SJCRH30 (cell line): ENCODE data around the gene BAMBI. TPM values are rescaled to one million over a fixed set of nuclear protein-coding genes. Genes with fewer than 3 reads are reported as not detected.

Experiments used
- DNase-seq, 2 experiments: peaks; one replicate each; pipeline ENCODE4 v3.0.0-alpha.2; 2015 to 2020
- H3K27ac ChIP-seq: fragments of 250-450 bp; sonication (Bioruptor Pico); 2 replicates; pipeline ENCODE4 v1.5.1; 2020; ENCODE audit warnings: mild to moderate bottlenecking, moderate library complexity
- H3K27me3 ChIP-seq: fragments of 250-450 bp; sonication (Bioruptor Pico); 2 replicates; pipeline ENCODE4 v1.5.1; 2020; ENCODE audit warnings: mild to moderate bottlenecking, moderate library complexity
- H3K36me3 ChIP-seq: fragments of 250-450 bp; sonication (Bioruptor Pico); 2 replicates; pipeline ENCODE4 v1.5.1; 2020; ENCODE audit warnings: mild to moderate bottlenecking, moderate library complexity
- H3K4me1 ChIP-seq: fragments of 250-450 bp; sonication (Bioruptor Pico); 2 replicates; pipeline ENCODE4 v1.5.1; 2020; ENCODE audit warnings: mild to moderate bottlenecking, moderate library complexity
- H3K4me3 ChIP-seq: fragments of 250-450 bp; sonication (Bioruptor Pico); 2 replicates; pipeline ENCODE4 v1.5.1; 2020; ENCODE audit warnings: mild to moderate bottlenecking, moderate library complexity
- H3K9me3 ChIP-seq: fragments of 250-450 bp; sonication (Bioruptor Pico); replicated peaks from 2 replicates; pipeline ENCODE4 v1.5.1; 2020; ENCODE audit warnings: mild to moderate bottlenecking, moderate library complexity
- total RNA-seq: library from RNA; depleted of rRNA; stranded (reverse); fragments of >200 nt; shearing (Covaris generic); gene quantifications from 2 replicates; pipeline ENCODE4 v1.2.3, GENCODE V29; 2014

The BAMBI gene
- total RNA-seq, 1 experiment from 2014 or later, result 3.8 TPM

- no peaks in the 10 kb centered on the region for H3K27me3 ChIP-seq
- no peaks in the 10 kb centered on the region for H3K4me1 ChIP-seq
- DNase-seq, result no peak
- H3K9me3 ChIP-seq, result no peaks in the 10 kb centered on the region
- no peak overlapping the region for H3K4me3 ChIP-seq
- no peak overlapping the region for H3K27ac ChIP-seq
- H3K36me3 ChIP-seq, result no peaks in the 10 kb centered on the region
Observed at GRCh38 chr10:28681928-28682750, 4.8 kb downstream of the BAMBI start.

- Histone ChIP-seq H3K27ac (no peak overlapping the region), H3K27me3 (no peaks in the 10 kb centered on the region), H3K9me3 (no peaks in the 10 kb centered on the region), H3K4me1 (no peaks in the 10 kb centered on the region), H3K4me3 (no peak overlapping the region), H3K36me3 (no peaks in the 10 kb centered on the region)
- no peak for DNase-seq
Observed at GRCh38 chr10:28684157-28684985, 7.0 kb downstream of the BAMBI start.

- H3K4me3 ChIP-seq, result no peak overlapping the region
- H3K9me3 ChIP-seq, result no peaks in the 10 kb centered on the region
- no peak for DNase-seq
- H3K27me3 ChIP-seq, result no peaks in the 10 kb centered on the region
- no peaks in the 10 kb centered on the region for H3K36me3 ChIP-seq
- H3K4me1 ChIP-seq, result no peaks in the 10 kb centered on the region
- H3K27ac ChIP-seq, result no peak overlapping the region
Observed at GRCh38 chr10:28684986-28685580, 7.8 kb downstream of the BAMBI start.

- Histone ChIP-seq H3K36me3 (no peaks in the 10 kb centered on the region), H3K4me1 (no peaks in the 10 kb centered on the region), H3K27ac (no peak overlapping the region), H3K9me3 (no peaks in the 10 kb centered on the region), H3K4me3 (no peak overlapping the region), H3K27me3 (no peaks in the 10 kb centered on the region)
- DNase-seq, result peak in 1 of 2 experiments; percentile 46
Observed at GRCh38 chr10:28685717-28686116, 8.4 kb downstream of the BAMBI start.

GRCh38 chr10:28686835-28687682 lies 9.7 kb downstream of the BAMBI start:
- H3K9me3 ChIP-seq, result no peaks in the 10 kb centered on the region
- DNase-seq, result no peak
- no peaks in the 10 kb centered on the region for H3K36me3 ChIP-seq
- no peaks in the 10 kb centered on the region for H3K27me3 ChIP-seq
- H3K27ac ChIP-seq, result no peak overlapping the region
- no peaks in the 10 kb centered on the region for H3K4me1 ChIP-seq
- no peak overlapping the region for H3K4me3 ChIP-seq

- no peaks in the 10 kb centered on the region for H3K36me3 ChIP-seq
- no peaks in the 10 kb centered on the region for H3K9me3 ChIP-seq
- DNase-seq, result no peak
- no peaks in the 10 kb centered on the region for H3K27me3 ChIP-seq
- H3K4me1 ChIP-seq, result no peaks in the 10 kb centered on the region
- no peak overlapping the region for H3K4me3 ChIP-seq
- no peak overlapping the region for H3K27ac ChIP-seq
Observed at GRCh38 chr10:28687683-28688001, 10.3 kb downstream of the BAMBI start.

GRCh38 chr10:28690545-28690944 lies 13.2 kb downstream of the BAMBI start:
- Histone ChIP-seq H3K36me3 (no peaks in the 10 kb centered on the region), H3K4me3 (no peak overlapping the region), H3K27me3 (no peaks in the 10 kb centered on the region), H3K4me1 (no peaks in the 10 kb centered on the region), H3K9me3 (no peaks in the 10 kb centered on the region), H3K27ac (no peak overlapping the region)
- no peak for DNase-seq

- H3K36me3 ChIP-seq, result no peaks in the 10 kb centered on the region
- H3K4me3 ChIP-seq, result no peak overlapping the region
- DNase-seq, result no peak
- no peaks in the 10 kb centered on the region for H3K9me3 ChIP-seq
- no peak overlapping the region for H3K27ac ChIP-seq
- H3K4me1 ChIP-seq, result no peaks in the 10 kb centered on the region
- no peaks in the 10 kb centered on the region for H3K27me3 ChIP-seq
Observed at GRCh38 chr10:28691187-28691694, 13.9 kb downstream of the BAMBI start.

GRCh38 chr10:28692050-28692449 lies 14.7 kb downstream of the BAMBI start:
- Histone ChIP-seq H3K27me3 (no peaks in the 10 kb centered on the region), H3K9me3 (no peaks in the 10 kb centered on the region), H3K27ac (no peak overlapping the region), H3K4me1 (no peaks in the 10 kb centered on the region), H3K36me3 (no peaks in the 10 kb centered on the region), H3K4me3 (no peak overlapping the region)
- DNase-seq, result no peak

GRCh38 chr10:28694530-28694929 lies 17.2 kb downstream of the BAMBI start:
- no peaks in the 10 kb centered on the region for H3K27me3 ChIP-seq
- H3K4me1 ChIP-seq, result no peaks in the 10 kb centered on the region
- H3K9me3 ChIP-seq, result no peaks in the 10 kb centered on the region
- H3K36me3 ChIP-seq, result no peaks in the 10 kb centered on the region
- no peak overlapping the region for H3K27ac ChIP-seq
- no peak overlapping the region for H3K4me3 ChIP-seq
- no peak for DNase-seq

GRCh38 chr10:28698075-28698474 lies 20.8 kb downstream of the BAMBI start:
- Histone ChIP-seq H3K9me3 (no peaks in the 10 kb centered on the region), H3K27ac (no peak overlapping the region), H3K4me1 (no peaks in the 10 kb centered on the region), H3K36me3 (no peaks in the 10 kb centered on the region), H3K27me3 (no peaks in the 10 kb centered on the region), H3K4me3 (no peak overlapping the region)
- DNase-seq, result no peak

GRCh38 chr10:28704464-28705161 lies 27.3 kb downstream of the BAMBI start:
- H3K27ac ChIP-seq, result no peak overlapping the region
- no peak for DNase-seq

GRCh38 chr10:28705472-28705871 lies 28.2 kb downstream of the BAMBI start:
- Histone ChIP-seq H3K9me3 (no peaks in the 10 kb centered on the region), H3K27me3 (no peaks in the 10 kb centered on the region), H3K4me3 (no peak overlapping the region), H3K27ac (no peak overlapping the region), H3K36me3 (no peaks in the 10 kb centered on the region), H3K4me1 (no peaks in the 10 kb centered on the region)
- DNase-seq, result no peak

More at GRCh38 chr10:28704464-28705161, 27.3 kb downstream of the BAMBI start:
- Histone ChIP-seq H3K4me1 (no peaks in the 10 kb centered on the region), H3K27me3 (no peaks in the 10 kb centered on the region), H3K36me3 (no peaks in the 10 kb centered on the region), H3K9me3 (no peaks in the 10 kb centered on the region), H3K4me3 (no peak overlapping the region)
